HFF-Myc (cell line): Measurements from ENCODE around the gene RNF13.
A peak's percentile ranks its signal among the peaks of the same experiment; 100 is the strongest.

Source experiments
- DNase-seq: peaks from one replicate; pipeline ENCODE4 v3.0.0-alpha.2; 2011; ENCODE audit warnings: low read depth; ENCODE audit errors: extremely low read depth
- H3K4me3 ChIP-seq: replicated peaks from 2 replicates; pipeline ENCODE4 v1.5.1; 2011; ENCODE audit warnings: low read depth, mild to moderate bottlenecking, control low read depth, low read length
- CTCF ChIP-seq: IDR thresholded peaks from 2 replicates; pipeline ENCODE4 v1.5.1; 2012; ENCODE audit warnings: mild to moderate bottlenecking, low read depth, low read length, control low read depth; ENCODE audit errors: missing control alignments

Gene RNF13

GRCh38 chr3:149900322-149900721, 87.3 kb downstream of the RNF13 start:
- H3K4me3 ChIP-seq: no peak overlapping the region
- no peak for DNase-seq
- TF ChIP-seq CTCF: no peak

GRCh38 chr3:149901770-149902169, 88.8 kb downstream of the RNF13 start:
- DNase-seq: no peak
- H3K4me3 ChIP-seq: no peak overlapping the region
- no peak for TF ChIP-seq CTCF

- no peak for DNase-seq
- TF ChIP-seq CTCF: peak; percentile 9
- no peak overlapping the region for H3K4me3 ChIP-seq
Measured at GRCh38 chr3:149902498-149903139, 89.6 kb downstream of the RNF13 start.

GRCh38 chr3:149906036-149906435, 93.0 kb downstream of the RNF13 start:
- TF ChIP-seq CTCF: no peak
- no peak overlapping the region for H3K4me3 ChIP-seq
- no peak for DNase-seq

GRCh38 chr3:149908424-149908957, 95.5 kb downstream of the RNF13 start:
- no peak for DNase-seq
- H3K4me3 ChIP-seq: no peak overlapping the region
- TF ChIP-seq CTCF: no peak

GRCh38 chr3:149909923-149910322, 96.9 kb downstream of the RNF13 start:
- no peak for TF ChIP-seq CTCF
- DNase-seq: no peak
- no peak overlapping the region for H3K4me3 ChIP-seq

GRCh38 chr3:149917124-149917667, 104.2 kb downstream of the RNF13 start:
- no peak overlapping the region for H3K4me3 ChIP-seq
- no peak for DNase-seq
- TF ChIP-seq CTCF: no peak
